Measurements from ENCODE around the gene NCOA7.

- TF ChIP-seq MLX (CRISPR knock-in tag; IDR thresholded peaks at IDR 0.05) = no peak
- TF ChIP-seq CTCF (IDR thresholded peaks at IDR 0.05) = no peak
- no peak for TF ChIP-seq FOXP4 (CRISPR knock-in tag; IDR thresholded peaks at IDR 0.05)
- TF ChIP-seq MAX (CRISPR knock-in tag; IDR thresholded peaks at IDR 0.05) = no peak
- no peak for TF ChIP-seq ELF4 (CRISPR knock-in tag; IDR thresholded peaks at IDR 0.05; ENCODE audit: low read depth)
- no peak for TF ChIP-seq JUN (CRISPR knock-in tag; IDR thresholded peaks at IDR 0.05)
Measured at GRCh38 chr6:125811259-125811658, 20.5 kb downstream of the NCOA7 start.
